ENCODE results near the gene ARHGAP29.

DNA sequence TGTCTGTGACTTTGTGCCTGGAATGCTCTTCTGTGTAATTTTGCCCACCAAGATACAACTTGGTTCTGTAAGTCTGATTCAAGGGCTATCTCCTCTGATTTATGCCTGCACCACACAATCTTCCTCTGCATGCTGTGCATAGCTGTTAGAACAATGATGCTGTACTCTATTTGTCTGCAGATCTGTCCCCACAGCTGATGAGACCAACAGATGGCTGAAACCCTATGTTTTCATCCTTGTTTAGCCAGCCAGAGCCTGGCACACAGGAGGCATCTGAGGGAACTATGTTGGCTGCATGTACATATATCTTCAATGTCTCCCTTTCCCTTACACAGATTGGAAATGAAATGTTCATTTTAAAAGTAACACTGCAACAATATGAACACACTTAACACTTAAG is 58.5 kb downstream of the ARHGAP29 start:
- TF ChIP-seq, protein P1, sequence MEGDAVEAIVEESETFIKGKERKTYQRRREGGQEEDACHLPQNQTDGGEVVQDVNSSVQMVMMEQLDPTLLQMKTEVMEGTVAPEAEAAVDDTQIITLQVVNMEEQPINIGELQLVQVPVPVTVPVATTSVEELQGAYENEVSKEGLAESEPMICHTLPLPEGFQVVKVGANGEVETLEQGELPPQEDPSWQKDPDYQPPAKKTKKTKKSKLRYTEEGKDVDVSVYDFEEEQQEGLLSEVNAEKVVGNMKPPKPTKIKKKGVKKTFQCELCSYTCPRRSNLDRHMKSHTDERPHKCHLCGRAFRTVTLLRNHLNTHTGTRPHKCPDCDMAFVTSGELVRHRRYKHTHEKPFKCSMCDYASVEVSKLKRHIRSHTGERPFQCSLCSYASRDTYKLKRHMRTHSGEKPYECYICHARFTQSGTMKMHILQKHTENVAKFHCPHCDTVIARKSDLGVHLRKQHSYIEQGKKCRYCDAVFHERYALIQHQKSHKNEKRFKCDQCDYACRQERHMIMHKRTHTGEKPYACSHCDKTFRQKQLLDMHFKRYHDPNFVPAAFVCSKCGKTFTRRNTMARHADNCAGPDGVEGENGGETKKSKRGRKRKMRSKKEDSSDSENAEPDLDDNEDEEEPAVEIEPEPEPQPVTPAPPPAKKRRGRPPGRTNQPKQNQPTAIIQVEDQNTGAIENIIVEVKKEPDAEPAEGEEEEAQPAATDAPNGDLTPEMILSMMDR (IDR thresholded peaks at IDR 0.05), result no peak
- TF ChIP-seq POLR2AphosphoS5 (IDR thresholded peaks at IDR 0.05) (no peak), EP300 (IDR thresholded peaks at IDR 0.05) (no peak)
